GM10248 (cell line): ENCODE results near the gene ADGRG7.

ENCODE experiments used
- CTCF ChIA-PET: fragments of 300-600 bp; sonication (Branson Sonifier 250); formaldehyde crosslinking; extraction: SDS; loops from one replicate; lab custom pipeline; 2021; ENCODE audit warnings: antibody characterized with exemption; lab: Yijun Ruan, JAX
- POLR2A ChIA-PET: fragments of 350-650 bp; sonication (Branson Sonifier 250); formaldehyde crosslinking; extraction: SDS; loops from one replicate; lab custom pipeline; 2020; ENCODE audit warnings: antibody characterized with exemption; lab: Yijun Ruan, JAX
- DNase-seq: peaks from one replicate; pipeline ENCODE4 v3.0.0; 2012; ENCODE audit errors: extremely low spot score
- TF ChIP-seq, protein P1 (sequence below): IDR thresholded peaks from 2 replicates; pipeline ENCODE4 v1.5.1; 2012; ENCODE audit warnings: mild to moderate bottlenecking, low read depth; ENCODE audit errors: extremely low read depth, missing control alignments, control extremely low read depth

Gene ADGRG7

DNA sequence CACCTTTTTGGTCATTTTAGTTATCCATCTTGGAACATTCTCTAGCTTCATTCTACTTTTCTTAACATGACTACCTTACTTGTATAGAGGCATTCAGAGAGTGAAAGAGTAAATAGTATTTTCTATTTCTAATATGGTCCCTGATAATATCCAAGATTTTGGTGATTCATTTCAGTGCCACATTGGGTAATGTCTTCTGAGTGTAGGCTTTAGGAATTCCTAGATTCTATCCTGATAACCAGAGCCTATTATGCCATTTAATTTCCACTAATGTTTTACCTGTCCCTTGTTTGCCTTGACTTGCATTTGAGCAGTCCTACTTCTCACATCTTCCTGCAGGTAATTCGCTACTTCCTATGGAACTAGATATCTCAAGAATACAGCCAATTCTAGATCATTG lies 21.8 kb downstream of the ADGRG7 start:
- CTCF ChIA-PET = no interaction called here
- POLR2A ChIA-PET = no interaction called here
- TF ChIP-seq, protein P1, sequence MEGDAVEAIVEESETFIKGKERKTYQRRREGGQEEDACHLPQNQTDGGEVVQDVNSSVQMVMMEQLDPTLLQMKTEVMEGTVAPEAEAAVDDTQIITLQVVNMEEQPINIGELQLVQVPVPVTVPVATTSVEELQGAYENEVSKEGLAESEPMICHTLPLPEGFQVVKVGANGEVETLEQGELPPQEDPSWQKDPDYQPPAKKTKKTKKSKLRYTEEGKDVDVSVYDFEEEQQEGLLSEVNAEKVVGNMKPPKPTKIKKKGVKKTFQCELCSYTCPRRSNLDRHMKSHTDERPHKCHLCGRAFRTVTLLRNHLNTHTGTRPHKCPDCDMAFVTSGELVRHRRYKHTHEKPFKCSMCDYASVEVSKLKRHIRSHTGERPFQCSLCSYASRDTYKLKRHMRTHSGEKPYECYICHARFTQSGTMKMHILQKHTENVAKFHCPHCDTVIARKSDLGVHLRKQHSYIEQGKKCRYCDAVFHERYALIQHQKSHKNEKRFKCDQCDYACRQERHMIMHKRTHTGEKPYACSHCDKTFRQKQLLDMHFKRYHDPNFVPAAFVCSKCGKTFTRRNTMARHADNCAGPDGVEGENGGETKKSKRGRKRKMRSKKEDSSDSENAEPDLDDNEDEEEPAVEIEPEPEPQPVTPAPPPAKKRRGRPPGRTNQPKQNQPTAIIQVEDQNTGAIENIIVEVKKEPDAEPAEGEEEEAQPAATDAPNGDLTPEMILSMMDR = no peak
- no peak for DNase-seq

DNA sequence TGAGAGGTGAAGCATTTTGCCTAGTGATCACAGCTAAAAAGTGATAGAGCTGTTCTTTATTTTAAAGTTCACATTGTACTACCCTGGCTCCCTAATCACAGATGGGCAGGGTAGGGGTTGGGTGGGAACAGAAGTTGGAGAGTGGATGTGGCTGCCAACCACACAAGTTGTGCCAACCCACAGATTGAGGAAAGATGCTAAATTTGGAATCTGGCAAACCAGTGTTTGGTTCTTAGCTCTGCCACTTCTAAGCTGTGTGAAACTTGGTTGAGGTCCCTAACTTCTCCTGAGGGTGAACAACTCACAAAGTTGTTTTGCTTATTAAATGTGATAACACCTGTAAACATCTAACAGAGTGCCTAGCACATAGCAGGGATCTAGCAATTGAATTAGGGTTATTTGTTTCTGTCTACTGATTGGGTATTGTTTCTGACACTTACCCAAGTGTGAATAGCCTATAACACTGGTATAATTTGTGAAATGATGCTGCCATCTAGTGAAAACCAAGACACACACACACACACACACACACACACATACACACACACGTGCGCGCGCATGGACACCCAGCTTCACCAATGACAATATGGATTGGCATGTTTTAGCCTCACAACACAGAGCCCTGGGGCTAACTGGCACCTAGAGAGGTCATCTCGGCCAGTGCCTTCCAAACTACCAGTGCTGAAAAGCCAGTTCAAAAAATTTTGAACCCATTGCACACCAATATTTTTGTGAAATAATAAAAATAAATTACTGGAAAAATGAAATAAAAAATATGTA lies 25.3 kb downstream of the ADGRG7 start:
- peak; percentile 14 for DNase-seq
- TF ChIP-seq, protein P1 = peak; percentile 12
- CTCF ChIA-PET = interaction anchor here (0.9 to 2.6 kb wide), 4 partner anchors 9 to 377 kb away, joined by 3 to 12 read pairs (median 4); no protein-coding TSS in a partner anchor
- POLR2A ChIA-PET = no interaction called here

DNA sequence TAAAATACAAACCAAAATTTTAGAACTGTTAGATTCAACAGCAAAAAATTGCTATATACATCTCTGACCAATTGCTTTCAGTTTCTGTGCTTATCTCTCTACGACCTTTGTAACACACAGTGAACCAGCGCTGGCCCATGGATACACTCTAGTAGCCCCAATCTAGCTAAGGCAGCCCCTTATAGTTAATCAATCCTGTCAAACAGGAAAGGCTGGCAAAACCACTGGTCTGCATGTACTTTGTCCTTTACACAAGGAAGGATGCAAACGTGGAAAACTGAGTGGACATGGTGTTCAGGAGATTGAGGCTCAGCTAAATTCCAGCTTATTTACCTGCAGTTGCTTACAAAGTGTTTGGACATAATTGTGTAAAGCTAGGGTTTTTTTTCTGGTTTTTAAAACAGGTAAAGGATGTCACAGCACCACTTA lies 25.9 kb downstream of the ADGRG7 start:
- TF ChIP-seq, protein P1 = no peak
- ChIA-PET POLR2A (no interaction called here), CTCF (interaction anchor here (0.7 to 2.6 kb wide), 6 partner anchors 8 to 377 kb away, joined by 3 to 12 read pairs (median 3); no protein-coding TSS in a partner anchor)
- DNase-seq = no peak

DNA sequence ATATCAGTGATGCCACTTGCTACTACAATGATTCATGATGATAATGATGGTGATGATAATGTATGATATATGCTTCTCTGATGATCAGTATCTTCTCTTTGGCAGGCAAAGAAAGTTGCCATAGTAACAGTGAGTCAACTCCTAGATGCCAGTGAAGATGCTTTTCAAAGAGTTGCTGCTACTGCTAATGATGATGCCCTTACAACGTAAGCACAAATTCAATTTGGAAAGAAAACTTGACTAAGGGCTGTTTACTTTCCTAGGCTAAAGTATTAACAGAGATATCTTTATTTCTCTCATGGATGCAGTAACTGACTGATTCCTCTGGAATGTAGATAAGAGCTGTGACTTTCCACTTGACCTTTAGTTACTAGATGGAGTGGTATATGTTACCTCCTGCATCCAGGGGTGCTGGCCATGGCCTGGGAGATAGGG lies 27.8 kb downstream of the ADGRG7 start:
- TF ChIP-seq, protein P1 = no peak
- DNase-seq = no peak
- CTCF ChIA-PET = interaction anchor here (1.1 kb wide), 1 partner anchor 17 kb away, joined by 3 read pairs; no protein-coding TSS in a partner anchor
- POLR2A ChIA-PET = no interaction called here

DNA sequence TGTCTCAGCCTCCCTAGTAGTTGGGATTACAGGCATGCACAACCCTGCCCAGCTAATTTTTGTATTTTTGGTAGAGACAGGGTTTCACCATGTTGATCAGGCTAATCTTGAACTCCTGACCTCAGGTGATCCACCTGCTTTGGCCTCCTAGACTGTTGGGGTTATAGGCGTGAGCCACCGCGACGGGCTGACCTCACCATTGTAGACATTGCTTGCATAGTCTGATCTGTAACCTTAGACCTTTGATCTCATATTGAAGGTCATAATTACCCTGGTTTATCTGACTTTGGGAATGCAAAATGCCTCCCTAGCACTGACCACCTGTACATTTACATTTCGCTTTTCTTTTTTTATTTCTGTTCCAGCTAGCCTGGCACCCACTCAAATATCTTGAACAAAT lies 31.2 kb downstream of the ADGRG7 start:
- POLR2A ChIA-PET = no interaction called here
- TF ChIP-seq, protein P1 = no peak
- CTCF ChIA-PET = interaction anchor here (1.7 kb wide), 1 partner anchor 177 kb away, joined by 7 read pairs; no protein-coding TSS in a partner anchor
- DNase-seq = no peak

DNA sequence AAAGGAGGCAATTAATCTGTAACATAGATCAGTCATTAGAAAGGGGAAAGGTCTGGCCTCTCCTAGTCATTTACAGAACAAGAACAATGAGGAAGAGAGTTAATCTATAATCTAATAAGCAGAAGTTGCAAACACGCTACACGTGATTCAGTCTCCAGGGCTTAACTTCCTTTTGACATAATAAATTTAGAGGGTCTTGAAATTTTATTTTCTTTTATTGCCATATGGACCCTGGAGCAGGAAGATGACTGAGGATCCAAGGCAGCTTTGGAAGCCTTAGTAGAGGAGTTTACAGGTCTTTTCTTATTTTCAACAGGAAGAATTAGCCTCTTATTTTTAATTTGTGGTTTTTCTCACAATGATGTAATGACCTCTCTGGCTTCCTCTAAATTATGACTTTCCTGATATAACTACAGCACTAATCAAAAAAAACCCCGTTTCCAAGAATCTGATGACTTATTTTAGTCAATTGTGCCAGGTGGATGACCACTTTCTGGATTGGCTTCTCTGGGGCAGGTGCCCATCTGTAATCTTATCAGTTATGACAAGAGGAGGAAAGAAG lies 32.2 kb downstream of the ADGRG7 start:
- ChIA-PET CTCF (interaction anchor here (1.4 to 1.7 kb wide), 2 partner anchors 12 to 178 kb away, joined by 6 to 7 read pairs; no protein-coding TSS in a partner anchor), POLR2A (no interaction called here)
- TF ChIP-seq, protein P1 = no peak
- no peak for DNase-seq
